Measurements from ENCODE around the gene CHRNA3.

CHRNA3 gene

GRCh38 chr15:78620527-78621421, at the start of gene CHRNA3:
Gene CHRNA3, minus strand, starts transcription at chr15:78620996. Its CDS starts 202 bp downstream, at chr15:78620794.
- no peak for DNase-seq (ENCODE audit: low read depth in 3 of 3, low spot score in 1 of 3)

DNA sequence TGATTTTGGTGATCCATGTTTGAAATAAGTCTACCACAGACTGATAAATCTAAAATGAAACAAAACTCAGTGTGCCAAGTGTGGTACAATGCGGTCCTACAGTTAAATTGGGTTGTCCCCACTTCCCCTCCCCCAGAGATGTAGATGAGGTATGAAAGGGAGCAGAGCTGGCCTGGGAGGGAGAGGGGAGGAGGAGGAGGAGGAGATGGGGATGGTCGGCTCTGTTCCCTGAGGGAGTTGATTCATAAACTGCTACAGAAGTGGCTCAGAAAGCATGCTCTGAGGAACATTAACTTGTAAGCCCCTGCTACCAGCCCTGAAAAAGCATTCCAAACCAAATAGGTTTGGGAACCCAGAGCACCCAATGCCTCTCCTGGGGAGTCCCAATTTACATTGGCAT, 48.2 kb upstream of the CHRNA3 start:
- DNase-seq (ENCODE audit: low read depth in 3 of 3, low spot score in 1 of 3) = no peak

DNA sequence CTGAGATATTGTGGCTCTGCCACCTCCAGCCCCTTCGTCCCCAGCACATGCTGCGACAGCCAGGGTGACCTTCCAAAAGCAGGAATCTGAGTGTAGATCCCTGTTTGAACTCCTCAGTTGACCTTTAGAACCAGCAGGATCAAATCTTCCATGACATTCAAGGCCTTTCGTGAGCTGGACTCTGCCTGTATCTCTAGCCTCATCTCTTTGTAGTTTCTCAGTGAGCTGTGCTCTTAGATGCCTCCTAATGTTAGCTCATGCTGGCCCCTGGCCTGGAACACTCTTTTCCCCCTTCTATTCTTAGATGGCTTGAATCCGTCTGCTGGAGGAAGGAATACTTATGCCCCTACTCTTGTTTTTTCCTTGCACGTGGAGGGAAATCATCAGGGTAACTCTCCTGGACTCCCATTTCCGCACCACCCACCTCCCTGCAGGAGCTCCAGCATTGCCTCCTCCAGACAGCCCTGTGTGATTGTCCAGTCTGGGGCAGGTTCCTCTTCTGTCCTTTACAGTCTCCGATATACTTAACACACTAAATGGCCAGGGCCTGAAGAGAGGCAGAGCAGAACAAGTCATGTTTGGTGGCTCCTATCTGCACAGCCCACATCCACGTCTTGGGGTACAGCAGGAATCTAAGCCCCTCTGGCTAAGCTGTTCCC, 46.9 kb upstream of the CHRNA3 start:
- DNase-seq (ENCODE audit: low read depth in 3 of 3, low spot score in 1 of 3) = no peak

- DNase-seq (ENCODE audit: low read depth in 3 of 3, low spot score in 1 of 3) = no peak
Observed at GRCh38 chr15:78666010-78666409, 45.2 kb upstream of the CHRNA3 start.

DNA sequence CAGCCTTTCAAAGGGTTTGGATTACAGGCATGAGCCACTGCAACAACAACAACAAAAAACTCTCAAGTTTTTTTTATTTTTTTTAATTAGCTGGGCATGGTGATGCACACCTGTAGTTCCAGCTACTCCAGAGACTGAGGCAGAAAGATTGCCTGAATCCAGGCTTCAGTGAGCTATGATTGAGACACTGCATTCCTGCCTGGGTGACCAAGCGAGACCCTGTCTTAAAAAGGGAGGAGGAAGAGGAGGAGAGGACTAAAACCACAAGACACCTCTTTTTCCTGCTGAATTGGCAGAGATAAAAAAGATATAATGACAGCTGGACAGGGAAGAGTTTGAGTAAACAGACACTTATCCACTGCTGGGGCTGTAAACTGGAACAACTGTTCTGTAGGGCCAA, 42.9 kb upstream of the CHRNA3 start:
- no peak for DNase-seq (ENCODE audit: low read depth in 3 of 3, low spot score in 1 of 3)

DNA sequence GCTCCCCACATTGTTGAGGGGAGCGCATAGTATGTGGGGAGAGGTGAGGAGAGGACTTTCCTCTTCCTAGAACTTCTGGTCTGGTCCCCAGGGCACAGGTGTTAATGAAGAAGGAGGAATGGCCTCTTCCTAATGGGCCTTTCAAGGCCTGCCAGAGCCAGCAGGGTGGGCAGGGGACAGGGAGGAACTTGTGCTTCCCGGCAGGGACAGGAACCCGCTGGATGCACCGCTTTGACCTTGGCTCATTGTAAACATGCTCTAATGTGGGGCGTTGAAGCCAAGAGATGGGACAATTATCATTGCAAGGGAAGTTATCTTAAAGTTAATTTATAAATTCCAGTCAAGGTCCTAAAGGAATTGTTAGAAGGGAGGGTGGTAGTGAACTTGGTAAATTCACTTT, 41.2 kb upstream of the CHRNA3 start:
- DNase-seq (ENCODE audit: low read depth in 3 of 3, low spot score in 1 of 3) = no peak

- no peak for DNase-seq (ENCODE audit: low read depth in 3 of 3, low spot score in 1 of 3)
Observed at GRCh38 chr15:78661001-78661400, 40.2 kb upstream of the CHRNA3 start.

GRCh38 chr15:78660584-78660983, 39.8 kb upstream of the CHRNA3 start:
- no peak for DNase-seq (ENCODE audit: low read depth in 3 of 3, low spot score in 1 of 3)

GRCh38 chr15:78658823-78659222, 38.0 kb upstream of the CHRNA3 start:
- DNase-seq (ENCODE audit: low read depth in 3 of 3, low spot score in 1 of 3) = no peak

GRCh38 chr15:78654272-78654671, 33.5 kb upstream of the CHRNA3 start:
- DNase-seq (ENCODE audit: low read depth in 3 of 3, low spot score in 1 of 3) = no peak

DNA sequence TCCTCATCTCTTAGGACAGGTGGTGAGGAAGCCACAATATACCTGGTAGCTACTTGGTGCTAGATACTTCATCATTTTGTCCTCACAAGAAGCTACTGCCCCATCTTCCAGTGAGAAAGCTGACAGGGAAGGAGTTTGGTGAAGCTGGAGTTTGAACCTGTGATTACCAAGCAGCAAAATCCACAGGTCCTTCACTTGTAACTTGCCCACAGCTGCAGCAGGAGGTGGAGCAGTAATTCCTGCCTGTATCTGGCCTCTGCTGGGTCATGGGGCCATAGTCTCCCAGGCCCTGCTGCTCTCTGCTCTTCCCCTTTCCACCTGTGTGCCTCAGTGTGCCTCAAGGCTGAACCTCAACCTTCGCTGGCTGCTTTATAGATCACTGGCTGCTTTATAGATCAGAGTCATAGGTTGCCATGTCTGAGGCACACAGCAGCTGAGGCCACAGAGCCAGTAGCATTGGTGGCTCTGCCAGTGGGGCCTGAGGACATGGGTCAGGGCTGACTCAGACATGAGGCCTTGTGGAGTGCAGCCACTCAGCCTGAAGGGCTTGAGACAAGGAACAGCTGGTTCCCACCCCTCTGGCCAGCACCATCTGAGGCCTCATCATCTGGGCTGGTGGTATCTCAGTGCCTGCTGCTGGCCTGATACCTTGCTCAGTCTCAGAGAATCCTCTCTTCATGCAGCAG, 31.3 kb upstream of the CHRNA3 start:
- DNase-seq (ENCODE audit: low read depth in 3 of 3, low spot score in 1 of 3) = no peak

GRCh38 chr15:78651007-78651406, 30.2 kb upstream of the CHRNA3 start:
- DNase-seq (ENCODE audit: low read depth in 3 of 3, low spot score in 1 of 3) = no peak

DNA sequence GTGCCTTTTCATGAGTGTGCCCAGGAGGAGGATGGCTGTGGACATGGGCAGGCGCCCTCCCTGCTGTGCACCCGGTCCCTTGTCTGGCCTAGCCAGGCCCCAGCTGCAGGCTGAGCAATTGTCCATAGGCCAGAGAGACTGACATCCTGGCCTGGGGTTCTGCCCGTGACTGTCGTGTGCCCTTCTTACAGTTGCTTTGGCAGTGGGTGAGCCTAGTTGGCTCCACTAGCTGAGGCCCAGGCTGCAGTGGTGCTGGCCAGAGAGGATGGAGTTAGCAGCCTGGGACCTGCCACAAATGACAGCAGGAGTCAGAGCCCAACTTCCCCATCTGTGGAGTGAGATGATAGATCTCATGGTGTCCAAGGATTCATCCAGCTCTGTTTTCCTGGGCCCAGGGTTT, 29.2 kb upstream of the CHRNA3 start:
- DNase-seq (ENCODE audit: low read depth in 3 of 3, low spot score in 1 of 3) = no peak

GRCh38 chr15:78645009-78645408, 24.2 kb upstream of the CHRNA3 start:
- no peak for DNase-seq (ENCODE audit: low read depth in 3 of 3, low spot score in 1 of 3)

GRCh38 chr15:78642331-78642730, 21.5 kb upstream of the CHRNA3 start:
- no peak for DNase-seq (ENCODE audit: low read depth in 3 of 3, low spot score in 1 of 3)

DNA sequence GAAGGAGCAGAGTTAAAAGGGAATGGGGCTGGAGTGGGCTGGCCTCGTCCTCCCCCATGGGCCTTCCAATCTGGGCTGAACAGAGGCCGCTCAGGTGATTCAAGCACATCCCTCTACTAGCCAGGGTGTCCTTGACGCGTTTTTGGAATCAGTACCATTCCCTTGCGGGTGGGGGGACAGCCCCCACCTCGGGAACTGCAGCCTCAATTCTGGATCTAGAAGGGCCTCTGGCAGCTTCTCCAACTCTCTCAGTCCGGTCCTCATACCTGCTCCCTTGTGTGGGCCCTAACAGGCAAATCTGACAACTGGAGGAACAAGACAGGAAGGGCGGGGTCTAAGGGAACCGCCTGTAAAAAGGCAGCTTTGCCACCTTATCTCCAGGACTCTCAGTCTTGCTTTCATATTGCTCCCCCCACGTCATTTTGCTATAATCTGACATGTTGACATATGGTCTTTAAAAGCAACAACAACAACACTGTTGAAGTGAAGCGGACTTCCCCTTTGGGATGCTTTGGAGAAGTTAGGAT, 21.0 kb upstream of the CHRNA3 start:
- no peak for DNase-seq (ENCODE audit: low read depth in 3 of 3, low spot score in 1 of 3)

- no peak for DNase-seq (ENCODE audit: low read depth in 3 of 3, low spot score in 1 of 3)
Observed at GRCh38 chr15:78641102-78641748, 20.4 kb upstream of the CHRNA3 start, which contains the start of gene CHRNB4. Gene CHRNB4, minus strand, starts transcription at chr15:78641210. Its CDS starts 77 bp downstream, at chr15:78641133.

DNA sequence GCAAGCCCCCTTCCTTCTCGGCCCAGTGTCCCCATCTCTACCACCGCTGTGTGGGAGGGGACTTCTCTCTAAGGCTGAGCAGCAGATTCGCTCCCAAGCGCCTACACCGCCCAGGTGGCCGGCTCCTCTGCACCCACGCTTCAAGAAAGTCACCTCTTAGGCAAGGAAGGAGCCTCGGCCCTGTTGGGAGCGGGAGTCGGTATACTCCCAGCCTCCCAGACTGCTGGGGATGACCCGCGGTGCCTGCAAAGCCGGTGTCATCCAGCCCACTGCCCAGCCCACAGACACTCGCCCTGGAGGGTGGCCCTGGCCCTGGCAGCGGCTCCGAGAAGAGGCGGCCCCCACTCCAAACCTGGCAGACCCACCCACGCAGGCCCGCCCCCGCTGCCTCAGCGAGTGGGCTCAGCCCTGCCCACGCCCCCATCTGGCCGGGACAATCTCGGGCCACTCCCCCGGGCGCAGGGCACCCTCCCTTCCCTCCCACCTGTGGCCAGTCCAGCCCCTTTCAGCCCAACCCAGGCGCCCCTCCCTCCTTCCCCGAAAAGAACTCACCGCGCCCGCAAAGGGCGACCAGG, 19.8 kb upstream of the CHRNA3 start:
- DNase-seq (ENCODE audit: low read depth in 3 of 3, low spot score in 1 of 3) = no peak

- no peak for DNase-seq (ENCODE audit: low read depth in 3 of 3, low spot score in 1 of 3)
Observed at GRCh38 chr15:78638658-78639314, 18.0 kb upstream of the CHRNA3 start.

DNA sequence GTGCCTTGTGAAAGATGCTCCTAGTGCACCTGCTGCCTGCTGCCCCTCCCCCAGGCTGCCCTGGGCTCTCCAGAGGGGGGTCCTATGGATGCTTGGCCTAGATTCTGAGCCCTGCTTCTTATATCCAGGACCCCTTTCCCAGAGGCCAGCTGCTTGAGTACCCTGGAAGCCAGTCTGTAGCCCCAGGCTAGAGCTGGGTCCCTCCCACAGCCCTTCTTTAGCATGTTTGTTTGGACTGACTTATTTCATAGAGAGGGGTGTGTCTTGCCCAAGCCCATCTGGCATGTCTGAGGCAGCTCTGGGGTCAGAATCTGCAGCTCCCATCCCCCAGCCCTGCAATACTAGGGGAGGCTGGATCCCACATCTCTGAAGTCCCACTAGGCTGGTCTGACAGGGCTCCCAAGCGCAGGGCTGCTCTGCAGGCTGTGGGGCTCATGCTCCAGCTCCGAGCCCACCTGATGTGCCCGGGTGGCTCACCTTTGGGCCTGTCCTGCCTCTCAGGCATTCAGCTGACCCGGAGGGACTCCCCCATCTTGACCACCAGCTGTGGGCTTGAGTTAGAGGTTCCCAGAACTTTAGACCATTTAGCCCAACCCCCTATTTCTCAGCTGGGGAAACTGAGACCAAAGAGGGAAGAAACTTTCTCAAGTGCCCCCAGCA, 17.1 kb upstream of the CHRNA3 start:
- DNase-seq (ENCODE audit: low read depth in 3 of 3, low spot score in 1 of 3) = no peak
